ENCODE measurements around the gene NR6A1.

- TF ChIP-seq CTCF (IDR thresholded peaks at IDR 0.05 in 8 of 11, conservative IDR thresholded peaks at IDR 0.05 in 3 of 11) (no peak), POLR2A (IDR thresholded peaks at IDR 0.05) (no peak)
These were observed 18.1 kb downstream of the NR6A1 start for GRCh38 chr9:124752967-124753366.
